NT2/D1 (cell line): ENCODE results near the gene NTN3.

Experiments
- DNase-seq: peaks from one replicate; pipeline ENCODE4 v3.0.0-alpha.2; 2011; ENCODE audit warnings: low read depth, low spot score
- H3K27me3 ChIP-seq: 2 replicates; pipeline ENCODE4 v1.6.0; 2011; ENCODE audit warnings: mild to moderate bottlenecking; ENCODE audit not compliant: insufficient read length, insufficient read depth
- H3K36me3 ChIP-seq: 2 replicates; pipeline ENCODE4 v1.6.1; 2011; ENCODE audit warnings: mild to moderate bottlenecking, low read length, mixed read lengths; ENCODE audit not compliant: insufficient read depth, insufficient read length
- H3K4me1 ChIP-seq: 2 replicates; pipeline ENCODE4 v1.5.1; 2011; ENCODE audit not compliant: insufficient read depth, insufficient read length
- H3K4me3 ChIP-seq: 2 replicates; pipeline ENCODE4 v1.5.1; 2011; ENCODE audit warnings: low read depth; ENCODE audit not compliant: insufficient read length
- H3K9ac ChIP-seq: 2 replicates; pipeline ENCODE4 v1.6.0; 2011; ENCODE audit warnings: low read depth; ENCODE audit not compliant: insufficient read length
- H3K9me3 ChIP-seq: 2 replicates; pipeline ENCODE4 v1.5.1; 2011; ENCODE audit warnings: mild to moderate bottlenecking, low read length; ENCODE audit not compliant: insufficient read depth
- SUZ12 ChIP-seq: IDR thresholded peaks from 2 replicates; pipeline ENCODE4 v1.6.1; 2011; ENCODE audit not compliant: insufficient read length, insufficient read depth; ENCODE audit errors: extremely low read depth
- YY1 ChIP-seq: IDR thresholded peaks from 2 replicates; pipeline ENCODE4 v1.6.1; 2011; ENCODE audit not compliant: insufficient read length, insufficient read depth
- ZNF274 ChIP-seq: IDR thresholded peaks from 2 replicates; pipeline ENCODE4 v1.6.1; 2011; ENCODE audit warnings: mild to moderate bottlenecking, low read depth, low read length

Gene NTN3

DNA sequence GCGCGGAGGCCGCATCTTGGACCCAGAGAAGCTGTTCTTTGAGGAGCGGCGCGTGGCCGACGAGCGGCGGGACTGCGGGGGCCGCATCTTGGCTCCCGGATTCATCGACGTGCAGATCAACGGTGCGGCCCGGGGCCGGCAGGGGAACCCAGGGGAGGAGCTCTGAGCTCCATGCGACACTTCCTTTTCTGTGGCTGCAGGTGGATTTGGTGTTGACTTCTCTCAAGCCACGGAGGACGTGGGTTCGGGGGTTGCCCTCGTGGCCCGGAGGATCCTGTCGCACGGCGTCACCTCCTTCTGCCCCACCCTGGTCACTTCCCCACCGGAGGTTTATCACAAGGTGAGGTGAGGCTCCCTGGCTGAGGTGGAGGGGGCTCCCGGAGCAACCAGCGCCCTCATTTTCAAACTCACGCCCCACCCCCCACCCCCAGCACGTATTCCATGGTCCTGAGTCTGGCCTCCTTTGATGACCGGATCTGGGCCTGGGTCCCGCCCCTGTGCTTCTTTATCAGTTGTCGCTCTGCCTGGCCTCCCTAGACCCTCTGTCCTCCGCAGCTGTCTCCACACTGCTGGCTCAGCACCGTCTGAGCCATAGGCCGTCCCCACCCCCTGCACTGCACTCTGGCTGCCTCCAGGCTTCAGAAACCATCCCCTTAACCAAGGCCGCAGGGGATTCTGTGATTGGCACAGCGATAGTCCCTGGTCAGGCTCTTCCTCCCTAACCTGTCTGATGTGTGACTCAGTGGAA, 49.9 kb downstream of the NTN3 start:
- DNase-seq = no peak
- Histone ChIP-seq H3K4me1 (peaks cover 6% of the 10 kb centered on the region), H3K4me3 (peak overlapping the region; percentile 83), H3K27me3 (no peaks in the 10 kb centered on the region), H3K36me3 (peaks cover 71% of the 10 kb centered on the region), H3K9ac (peak overlapping the region; percentile 91), H3K9me3 (no peaks in the 10 kb centered on the region)
- TF ChIP-seq ZNF274 (no peak), YY1 (no peak), SUZ12 (no peak)
